ENCODE data around the gene TRIM54.

DNA sequence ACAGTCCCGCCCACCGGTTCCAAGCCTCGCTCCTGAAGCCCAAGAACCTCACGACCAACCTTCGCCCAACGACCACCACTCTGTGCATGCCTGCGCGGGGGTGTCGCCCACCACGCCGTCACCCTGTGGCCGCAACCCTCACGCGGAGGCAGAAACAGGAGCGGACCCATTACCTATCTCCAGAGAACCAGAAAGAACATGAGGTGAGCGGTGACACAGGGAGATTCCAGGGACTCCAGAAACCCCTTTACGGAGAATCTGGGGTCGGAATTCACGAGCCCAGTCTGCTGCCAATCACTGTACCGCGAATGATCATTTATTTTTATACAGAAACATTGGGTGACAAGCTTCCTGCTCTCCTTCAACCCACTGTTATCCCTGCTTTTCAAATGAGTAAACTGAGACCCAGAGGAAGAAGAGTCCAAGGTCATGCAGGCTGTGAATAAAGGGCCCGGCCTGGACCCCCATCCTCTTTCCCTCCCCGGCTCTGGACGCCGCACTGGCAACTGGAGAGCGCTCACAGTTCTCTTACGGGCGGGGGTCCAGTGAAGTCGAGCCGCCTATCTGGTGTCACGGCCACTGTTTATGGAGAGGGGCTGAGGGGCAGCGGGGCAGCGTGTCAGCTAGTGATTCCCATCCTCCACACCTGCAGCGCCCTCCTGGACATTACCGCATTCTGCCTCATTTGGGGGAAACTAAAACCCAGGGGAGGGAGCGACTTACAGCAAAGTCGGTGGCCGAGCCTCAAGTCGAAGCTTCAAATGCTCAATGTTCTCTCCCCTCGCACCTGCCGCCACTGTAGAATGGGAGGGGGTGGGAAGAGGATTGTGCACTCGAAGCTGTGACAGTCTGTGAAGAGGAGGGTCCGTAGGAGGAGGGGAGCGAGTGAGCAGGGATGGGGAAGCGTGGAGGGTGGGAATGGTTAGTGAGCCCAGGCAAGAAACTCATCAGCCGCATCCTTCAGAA, 18.7 kb upstream of the TRIM54 start:
- TF ChIP-seq, protein P1, sequence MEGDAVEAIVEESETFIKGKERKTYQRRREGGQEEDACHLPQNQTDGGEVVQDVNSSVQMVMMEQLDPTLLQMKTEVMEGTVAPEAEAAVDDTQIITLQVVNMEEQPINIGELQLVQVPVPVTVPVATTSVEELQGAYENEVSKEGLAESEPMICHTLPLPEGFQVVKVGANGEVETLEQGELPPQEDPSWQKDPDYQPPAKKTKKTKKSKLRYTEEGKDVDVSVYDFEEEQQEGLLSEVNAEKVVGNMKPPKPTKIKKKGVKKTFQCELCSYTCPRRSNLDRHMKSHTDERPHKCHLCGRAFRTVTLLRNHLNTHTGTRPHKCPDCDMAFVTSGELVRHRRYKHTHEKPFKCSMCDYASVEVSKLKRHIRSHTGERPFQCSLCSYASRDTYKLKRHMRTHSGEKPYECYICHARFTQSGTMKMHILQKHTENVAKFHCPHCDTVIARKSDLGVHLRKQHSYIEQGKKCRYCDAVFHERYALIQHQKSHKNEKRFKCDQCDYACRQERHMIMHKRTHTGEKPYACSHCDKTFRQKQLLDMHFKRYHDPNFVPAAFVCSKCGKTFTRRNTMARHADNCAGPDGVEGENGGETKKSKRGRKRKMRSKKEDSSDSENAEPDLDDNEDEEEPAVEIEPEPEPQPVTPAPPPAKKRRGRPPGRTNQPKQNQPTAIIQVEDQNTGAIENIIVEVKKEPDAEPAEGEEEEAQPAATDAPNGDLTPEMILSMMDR (IDR thresholded peaks at IDR 0.05), result no peak
- TF ChIP-seq POLR2AphosphoS5 (IDR thresholded peaks at IDR 0.05) (no peak), POLR2A (IDR thresholded peaks at IDR 0.05) (no peak), EP300 (IDR thresholded peaks at IDR 0.05) (no peak)

Data from stomach (tissue), 4 donors.